WI38 (cell line): ENCODE measurements around the gene GRIA1.

Experiments used
- H3K4me3 ChIP-seq: 2 replicates; pipeline ENCODE4 v1.5.1; 2011; ENCODE audit warnings: low read depth, mild to moderate bottlenecking, control low read depth, low read length
- CTCF ChIP-seq: IDR thresholded peaks from 2 replicates; pipeline ENCODE4 v1.5.1; 2012; ENCODE audit warnings: low read depth, mild to moderate bottlenecking, control low read depth, low read length

Gene GRIA1

GRCh38 chr5:153523831-153524230 lies 33.4 kb downstream of the GRIA1 start:
- H3K4me3 ChIP-seq: no peak overlapping the region
- no peak for TF ChIP-seq CTCF

- TF ChIP-seq CTCF: no peak
Measured at GRCh38 chr5:153525536-153525935, 35.1 kb downstream of the GRIA1 start.

GRCh38 chr5:153530357-153531143 lies 40.1 kb downstream of the GRIA1 start:
- no peak overlapping the region for H3K4me3 ChIP-seq
- no peak for TF ChIP-seq CTCF

More at GRCh38 chr5:153525536-153525935, 35.1 kb downstream of the GRIA1 start:
- H3K4me3 ChIP-seq: no peak overlapping the region

GRCh38 chr5:153533546-153533945 lies 43.1 kb downstream of the GRIA1 start:
- no peak overlapping the region for H3K4me3 ChIP-seq
- no peak for TF ChIP-seq CTCF

- no peak overlapping the region for H3K4me3 ChIP-seq
- TF ChIP-seq CTCF: no peak
Measured at GRCh38 chr5:153534102-153534501, 43.6 kb downstream of the GRIA1 start.

- TF ChIP-seq CTCF: no peak
- no peak overlapping the region for H3K4me3 ChIP-seq
Measured at GRCh38 chr5:153537207-153537606, 46.7 kb downstream of the GRIA1 start.

GRCh38 chr5:153539983-153540382 lies 49.5 kb downstream of the GRIA1 start:
- no peak overlapping the region for H3K4me3 ChIP-seq
- no peak for TF ChIP-seq CTCF
